ENCODE results near the gene BANP.

DNA sequence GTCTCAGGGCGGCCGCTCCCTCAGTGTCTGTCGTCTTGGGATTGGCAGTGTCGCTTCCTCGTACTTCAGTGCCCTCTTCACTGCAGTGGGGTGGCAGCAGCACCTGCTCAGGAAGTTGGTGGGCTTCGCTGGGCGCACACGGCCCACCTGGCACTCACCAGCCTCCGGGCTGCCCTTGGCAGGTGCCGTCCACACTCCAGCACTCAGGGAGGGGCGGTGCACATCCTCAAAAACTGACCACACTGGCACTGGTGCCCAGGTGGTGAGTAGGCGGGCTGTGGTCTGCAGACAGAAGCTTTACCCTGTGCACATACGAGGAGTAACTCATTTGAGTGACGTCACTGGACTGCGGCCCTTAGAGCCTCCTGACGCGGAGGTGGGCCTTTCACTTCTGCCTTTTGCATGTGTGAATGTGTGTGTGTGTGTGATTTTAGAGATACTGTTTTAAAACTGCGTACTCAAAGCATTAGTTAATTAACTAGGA lies 94.6 kb downstream of the BANP start:
- no peak for TF ChIP-seq CTCF (IDR thresholded peaks at IDR 0.05)
- TF ChIP-seq POLR2AphosphoS5 (IDR thresholded peaks at IDR 0.05) = no peak

Data from esophagus muscularis mucosa (tissue), 3 donors.